Measurements from ENCODE around the gene TNRC6A.
"Not testable (repeated sequence)": the region's sequence is repeated elsewhere in the genome, so short reads cannot be mapped to it uniquely, and the experiment has no call there.

The TNRC6A gene

DNA sequence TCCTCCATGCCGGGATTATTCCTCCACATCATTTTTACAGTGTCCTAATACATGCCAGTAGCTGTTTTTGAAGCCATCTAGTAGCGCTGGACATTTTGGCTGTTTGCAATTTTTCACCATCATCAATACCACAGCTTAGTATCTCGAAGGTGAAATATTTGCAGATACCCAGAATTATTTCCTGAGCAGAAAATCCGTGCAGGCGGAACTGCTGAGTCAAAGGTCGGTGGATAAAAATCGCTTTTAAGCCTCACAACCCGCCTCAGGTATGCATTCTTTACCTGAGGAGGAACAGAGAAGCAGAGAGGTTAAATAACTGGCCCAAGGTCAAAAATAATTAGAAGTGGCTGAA is 584 bp upstream of the TNRC6A start:
- no peak for DNase-seq

DNA sequence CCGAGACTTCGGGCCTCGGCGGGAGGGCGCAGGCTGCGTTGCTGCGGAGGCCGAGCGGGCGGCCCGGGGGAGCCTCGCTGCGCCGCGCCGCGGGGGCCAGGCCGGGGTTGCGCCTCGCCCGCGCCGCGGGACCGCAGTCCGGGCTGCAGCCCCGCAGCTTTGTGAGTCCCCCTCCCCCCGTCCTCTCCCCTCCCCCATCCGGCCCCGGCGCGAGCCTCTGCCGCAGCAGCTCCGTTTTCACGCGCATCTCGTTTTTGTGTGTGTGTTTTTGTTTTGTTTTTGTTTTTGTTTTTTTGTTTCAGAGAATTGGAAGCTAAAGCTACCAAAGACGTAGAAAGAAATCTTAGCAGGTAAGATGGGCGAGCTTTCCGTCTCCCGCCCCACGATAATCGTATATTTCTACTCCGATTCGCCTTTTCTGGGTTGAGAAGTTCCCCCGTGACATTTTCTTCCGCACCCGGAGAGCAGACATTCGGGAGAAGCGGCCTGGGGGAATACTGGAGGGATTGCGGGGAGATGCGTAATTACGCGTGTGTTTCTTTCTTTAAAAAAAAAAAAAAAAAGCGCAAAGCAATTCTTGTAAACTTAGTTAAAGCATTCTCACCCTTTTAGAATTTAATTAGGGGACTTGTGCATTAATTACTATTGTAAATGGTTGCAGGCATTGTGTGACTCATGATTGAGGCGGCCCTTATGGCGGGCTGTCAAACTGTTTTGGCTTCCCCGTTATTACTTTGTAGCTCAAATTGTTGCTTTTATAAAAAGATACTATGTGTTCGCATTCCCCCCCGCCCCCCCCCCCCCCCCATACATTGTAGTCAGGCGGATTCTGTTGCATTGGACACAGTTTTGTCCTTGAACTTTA is 732 bp downstream of the TNRC6A start:
- DNase-seq: peak; percentile 23 to 33

DNA sequence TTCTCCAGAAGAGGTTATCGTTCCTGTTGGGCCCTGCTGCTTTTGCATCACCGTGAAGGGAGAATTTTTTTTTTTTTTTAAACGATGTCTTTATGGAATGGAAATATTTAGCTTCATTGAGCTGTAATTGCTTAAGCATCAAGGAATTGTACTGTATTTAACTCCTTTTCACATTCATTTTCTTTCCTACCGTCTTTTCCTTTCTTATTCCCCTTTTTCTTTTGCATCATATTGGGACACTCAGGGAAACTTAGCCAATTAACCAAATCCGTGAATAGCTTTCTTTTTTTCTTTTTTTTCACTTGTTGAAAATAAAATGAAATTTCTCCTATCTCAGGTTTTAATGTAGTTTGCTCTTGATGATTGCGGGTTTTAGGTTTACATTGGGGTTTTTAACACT is 1.5 kb downstream of the TNRC6A start:
- DNase-seq: no peak

DNA sequence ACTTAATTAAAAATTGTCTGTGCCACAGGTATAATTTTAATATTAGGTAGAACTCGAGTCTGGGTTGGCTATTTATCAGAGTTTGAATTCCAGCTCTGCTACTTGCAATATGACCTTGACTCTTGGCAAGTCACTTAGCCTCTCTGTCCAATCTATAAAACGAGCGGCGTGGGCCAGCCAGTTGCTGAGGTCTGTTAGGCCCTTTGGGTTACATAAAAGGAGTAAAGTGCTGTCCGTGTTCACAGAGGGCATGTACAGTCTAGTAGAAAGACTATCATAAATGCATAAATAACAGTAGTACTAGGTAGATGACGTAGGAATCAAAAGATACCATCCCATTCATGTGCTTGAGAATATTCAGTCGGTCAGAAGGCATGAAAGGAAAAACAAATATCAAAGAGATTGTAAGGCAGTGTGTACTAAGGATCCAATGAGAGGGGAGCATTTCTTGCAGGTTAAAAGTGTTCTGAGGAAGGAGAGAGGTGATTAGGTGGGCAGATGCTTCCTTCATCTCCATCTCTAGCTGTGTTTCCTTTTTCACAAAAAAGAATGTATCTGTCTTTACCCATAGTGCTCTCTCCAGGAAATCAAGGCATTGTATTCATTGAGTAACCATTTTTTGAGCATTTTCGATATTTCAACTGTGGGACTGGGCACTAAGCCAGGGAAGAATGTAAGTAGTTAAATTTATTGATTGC is 2.4 kb downstream of the TNRC6A start:
- DNase-seq: no peak

DNA sequence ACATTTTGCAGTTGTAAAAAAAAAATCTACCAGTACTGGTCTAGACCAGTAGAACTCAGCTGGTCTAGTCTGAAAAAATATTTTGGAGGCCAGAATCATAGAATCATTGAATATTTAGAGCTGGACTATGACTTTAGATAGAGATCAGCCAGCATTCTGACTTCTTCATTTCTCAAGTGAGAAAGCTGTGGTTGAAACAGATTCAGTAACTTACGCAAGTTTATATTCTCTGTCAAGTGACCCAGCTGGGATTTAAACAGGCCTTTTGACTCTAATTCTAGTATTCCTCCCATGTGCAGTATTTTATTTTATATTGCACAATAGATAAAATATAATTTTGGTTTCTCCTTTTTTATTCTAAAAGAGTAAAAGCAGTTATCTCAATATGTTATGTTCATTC is 4.9 kb downstream of the TNRC6A start:
- DNase-seq: no peak

DNA sequence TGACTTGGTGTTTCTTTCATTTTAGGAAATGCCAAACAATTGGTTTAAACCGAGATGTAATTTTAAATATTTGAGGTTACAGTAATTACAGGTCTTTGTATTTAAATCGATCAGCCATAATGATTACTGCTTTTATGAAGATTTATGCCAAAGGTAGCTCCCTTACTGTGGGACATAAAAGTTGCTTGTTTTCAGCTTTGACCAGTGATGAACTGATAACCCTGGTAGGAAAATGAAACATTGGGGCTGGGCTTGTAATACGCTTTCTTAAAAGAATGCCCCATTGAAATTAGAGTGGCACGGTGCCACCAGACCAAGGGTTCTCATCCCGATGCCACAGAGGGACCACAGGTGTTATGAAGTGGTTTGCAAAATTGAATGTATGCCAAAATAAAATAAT is 7.3 kb downstream of the TNRC6A start:
- DNase-seq: no peak

DNA sequence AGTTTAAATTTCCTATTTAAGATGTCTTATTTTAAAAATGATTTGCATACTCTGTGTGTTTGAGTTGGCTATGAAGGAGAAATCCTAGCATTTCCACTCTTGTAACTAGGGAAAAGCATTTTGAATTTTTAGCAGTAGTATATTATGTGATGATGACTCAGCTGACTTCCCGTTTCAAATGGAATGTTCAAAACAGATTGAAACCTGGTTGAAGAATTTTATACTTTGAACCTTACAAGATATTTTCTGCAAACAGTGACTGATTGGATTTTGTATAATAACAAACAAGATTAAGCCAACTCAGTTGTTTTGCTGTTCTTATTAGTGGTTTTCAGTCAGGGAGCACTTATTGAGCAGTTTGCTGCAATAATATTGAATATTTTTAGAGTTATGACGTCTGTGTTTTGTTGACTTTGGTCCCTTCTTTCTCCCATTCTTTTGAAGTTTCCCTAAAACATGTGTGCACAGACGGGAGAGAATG is 8.0 kb downstream of the TNRC6A start:
- DNase-seq: no peak

DNA sequence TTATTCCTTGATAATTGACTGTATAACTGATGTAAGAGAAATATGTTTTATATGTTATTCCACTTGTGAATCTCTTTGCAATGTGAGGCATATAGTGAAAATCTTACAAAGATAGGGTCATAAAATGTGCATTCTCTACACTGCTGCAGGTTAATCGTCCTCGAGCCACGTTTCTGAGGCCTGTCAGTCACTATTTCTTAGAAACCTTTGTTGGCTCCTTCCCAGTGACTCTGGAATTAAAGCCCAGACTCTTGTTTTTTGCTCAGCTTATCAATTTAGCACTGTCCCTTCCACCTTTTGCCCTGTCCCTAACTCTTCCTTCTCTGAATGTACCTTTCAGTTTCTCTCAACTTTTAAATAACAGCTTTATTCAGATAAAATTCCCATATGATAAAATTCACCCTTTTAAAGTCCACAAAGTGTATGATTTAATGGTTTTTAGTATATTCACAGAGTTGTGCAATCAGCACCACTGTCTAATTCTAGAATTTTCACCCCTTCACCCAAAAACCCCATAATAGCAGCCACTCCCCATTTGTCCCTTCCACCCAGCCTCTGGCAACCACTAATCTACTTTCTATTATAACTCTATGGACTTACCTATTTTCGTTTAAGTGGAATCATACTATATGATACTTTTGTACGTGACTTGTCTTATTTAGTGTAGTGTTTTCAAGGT is 8.6 kb downstream of the TNRC6A start:
- DNase-seq: no peak

DNA sequence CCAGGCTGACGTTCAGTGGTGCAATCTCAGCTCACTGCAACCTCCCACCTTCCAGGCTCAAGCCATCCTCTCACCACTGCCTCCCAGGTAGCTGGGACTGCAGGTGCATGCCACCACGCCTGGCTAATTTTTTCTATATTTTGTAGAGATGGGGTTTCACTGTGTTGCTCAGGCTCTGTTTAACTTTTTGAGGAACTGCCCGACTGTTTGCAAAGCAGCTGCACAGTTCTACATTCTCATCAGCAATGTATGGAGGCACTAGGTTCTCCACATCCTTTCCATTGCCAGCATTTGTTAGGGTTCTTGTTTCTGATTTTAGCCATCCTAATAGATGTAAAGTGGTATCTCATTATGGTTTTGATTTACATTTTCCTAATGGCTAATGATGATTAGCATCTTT is 9.4 kb downstream of the TNRC6A start:
- DNase-seq: no peak

DNA sequence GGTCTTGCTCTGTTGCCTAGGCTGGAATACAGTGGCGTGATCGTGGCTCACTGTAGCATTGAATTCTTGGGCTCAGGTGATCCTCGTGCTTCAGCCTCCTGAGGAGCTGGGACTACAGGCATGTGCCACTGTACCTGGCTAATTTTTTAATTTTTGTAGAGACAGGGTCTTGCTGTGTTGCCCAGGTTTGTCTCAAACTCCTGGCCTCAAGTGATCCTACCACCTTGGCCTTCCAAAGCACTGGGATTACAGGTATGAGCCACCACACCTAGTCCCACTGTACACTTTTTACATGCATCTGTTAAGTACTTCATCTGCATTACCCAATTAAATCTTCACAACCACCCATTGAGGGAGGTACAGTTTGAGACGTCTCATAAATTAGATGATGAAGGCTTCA is 12.4 kb downstream of the TNRC6A start:
- DNase-seq: no peak

DNA sequence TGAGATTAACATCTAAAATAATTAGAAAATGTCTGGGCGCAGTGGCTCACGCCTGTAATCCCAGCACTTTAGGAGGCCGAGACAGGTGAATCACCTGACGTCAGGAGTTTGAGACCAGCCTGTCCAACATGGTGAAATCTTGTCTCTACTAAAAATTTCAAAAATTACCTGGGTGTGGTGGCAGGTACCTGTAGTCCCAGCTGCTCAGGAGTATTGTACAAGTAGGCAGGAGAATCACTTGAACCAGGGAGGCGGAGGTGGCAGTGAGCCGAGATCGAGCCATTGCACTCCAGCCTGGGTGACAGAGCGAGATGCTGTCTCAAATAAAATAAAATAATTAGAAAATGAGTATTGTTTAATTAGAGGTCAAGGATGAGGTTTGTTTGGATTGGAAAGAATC is 13.2 kb downstream of the TNRC6A start:
- DNase-seq: not testable (repeated sequence)

DNA sequence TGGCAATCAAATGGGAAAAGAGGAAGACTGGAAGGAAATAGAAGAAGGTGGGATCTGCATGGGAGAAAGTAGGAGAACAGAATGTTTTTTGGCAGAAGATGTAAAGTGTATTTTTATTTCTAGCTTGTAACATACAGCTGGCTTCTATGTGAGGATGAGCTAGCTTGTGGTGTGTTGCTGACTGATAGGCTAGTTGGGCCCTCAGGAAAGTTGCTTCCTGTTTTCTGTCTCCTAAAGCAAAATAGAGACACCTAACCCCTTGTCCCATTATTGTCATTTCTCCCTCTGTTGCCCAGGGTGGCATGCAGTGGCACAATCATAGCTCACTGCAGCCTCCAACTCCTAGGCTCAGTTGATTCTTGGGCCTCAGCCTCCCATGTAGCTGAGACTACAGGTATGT is 15.9 kb downstream of the TNRC6A start:
- DNase-seq: no peak

DNA sequence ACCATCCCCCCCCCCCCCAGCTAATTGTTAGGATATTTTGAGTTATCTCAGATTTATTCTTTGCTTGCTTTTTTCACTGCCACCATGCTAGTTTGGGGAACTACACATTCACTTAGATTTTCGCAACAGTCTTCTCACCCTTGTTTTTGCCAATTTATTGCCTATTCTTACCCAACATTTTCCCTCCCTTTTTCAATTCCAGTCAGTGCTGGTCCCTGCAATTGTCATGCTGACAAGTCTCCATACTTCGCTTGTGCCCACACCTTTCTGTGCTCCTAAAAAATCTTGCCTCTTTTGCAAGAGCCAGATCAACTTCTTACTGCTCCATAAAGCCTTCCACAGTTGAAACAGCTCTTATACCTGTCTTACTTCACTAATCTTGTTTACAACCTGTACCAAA is 16.3 kb downstream of the TNRC6A start:
- no peak for DNase-seq

DNA sequence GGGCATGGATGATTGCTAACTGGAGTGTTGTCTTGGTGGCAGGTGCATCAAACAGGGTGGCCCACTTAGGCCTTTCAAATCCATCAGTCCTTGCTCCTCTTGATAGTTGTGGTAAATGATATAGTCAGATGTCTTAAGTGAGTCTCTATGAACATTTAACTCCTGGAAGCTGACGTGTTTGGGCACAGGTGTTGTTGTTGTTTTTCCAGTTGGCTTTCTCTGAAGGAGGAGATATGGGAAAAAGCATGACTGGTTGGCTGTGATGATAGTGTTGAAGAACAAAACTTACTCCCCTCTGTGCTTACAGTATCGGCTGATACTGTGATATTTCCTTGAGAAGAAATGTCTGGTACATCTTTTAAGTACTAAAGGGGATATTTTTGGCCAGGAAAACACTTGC is 18.0 kb downstream of the TNRC6A start:
- no peak for DNase-seq

DNA sequence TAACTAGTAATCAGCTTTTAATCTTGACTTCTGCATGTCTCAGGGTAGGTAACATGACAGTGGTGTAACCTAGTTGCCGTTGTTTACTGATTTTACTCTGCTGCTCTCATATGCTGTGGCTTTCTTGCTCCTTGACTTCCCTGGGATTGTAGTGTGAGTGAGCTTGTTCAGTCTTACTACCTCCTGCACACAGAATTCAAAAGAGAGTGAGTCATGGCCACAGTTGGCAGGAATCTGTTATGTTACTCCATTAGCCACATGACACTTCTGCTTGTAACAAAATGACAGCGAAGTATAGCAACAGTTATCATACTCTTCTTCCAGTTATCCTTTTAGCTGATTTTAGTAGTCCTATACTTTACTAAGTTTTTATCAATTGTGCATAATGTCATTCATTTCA is 18.8 kb downstream of the TNRC6A start:
- DNase-seq: no peak

DNA sequence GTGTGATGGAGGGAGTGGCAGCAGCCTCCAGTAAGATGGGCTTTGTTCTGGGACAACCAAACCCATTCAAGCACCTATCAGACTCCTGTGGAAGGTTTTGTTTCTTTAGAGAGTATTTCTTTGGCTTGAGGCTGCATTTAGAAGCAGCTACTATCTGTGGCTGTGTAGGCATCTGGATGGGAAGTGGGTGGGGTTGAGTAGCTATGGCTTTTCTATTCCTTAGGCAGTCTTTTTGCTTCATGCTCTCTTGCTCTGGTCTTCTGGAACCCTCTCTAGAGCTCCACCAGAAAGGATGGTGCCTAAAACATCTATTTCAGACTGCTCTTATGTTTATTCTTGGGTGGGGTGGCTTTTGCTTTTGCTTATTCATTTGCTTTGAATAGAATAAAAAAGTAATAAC is 19.9 kb downstream of the TNRC6A start:
- DNase-seq: no peak

DNA sequence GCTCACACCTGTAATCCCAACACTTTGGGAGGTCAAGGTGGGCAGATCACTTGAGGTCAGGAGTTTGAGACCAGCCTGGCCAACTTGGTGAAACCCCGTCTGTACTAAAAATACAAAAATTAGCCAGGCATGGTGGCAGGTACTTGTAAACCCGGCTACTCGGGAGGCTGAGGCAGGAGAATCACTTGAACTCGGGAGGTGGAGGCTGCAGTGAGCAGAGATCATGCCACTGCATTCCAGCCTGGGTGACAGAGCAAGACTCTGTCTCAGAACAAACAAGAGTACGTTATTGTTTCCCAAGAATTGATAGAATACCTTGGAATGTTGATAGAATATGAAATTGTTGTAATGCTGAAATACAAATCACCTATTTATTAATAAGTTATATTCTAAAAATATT is 20.4 kb downstream of the TNRC6A start:
- not testable (repeated sequence) for DNase-seq

DNA sequence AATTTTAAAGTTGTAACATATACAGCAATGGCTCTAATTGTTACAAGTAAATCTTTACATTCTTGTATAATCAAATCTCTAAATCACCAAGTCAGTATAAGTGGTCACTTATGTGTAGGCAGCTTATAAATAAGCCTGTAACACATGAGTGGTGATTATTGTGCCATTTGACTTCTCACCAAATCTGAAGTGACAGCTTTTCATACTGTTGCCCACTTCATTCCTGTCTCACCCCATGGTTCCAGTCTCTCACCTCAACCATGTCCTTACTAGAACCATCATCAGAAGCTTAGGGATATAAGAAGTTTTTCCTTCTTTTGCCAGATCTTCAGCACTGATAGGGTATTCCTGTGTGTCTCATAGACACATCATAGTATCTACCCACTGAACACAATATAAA is 23.5 kb downstream of the TNRC6A start:
- DNase-seq: no peak

DNA sequence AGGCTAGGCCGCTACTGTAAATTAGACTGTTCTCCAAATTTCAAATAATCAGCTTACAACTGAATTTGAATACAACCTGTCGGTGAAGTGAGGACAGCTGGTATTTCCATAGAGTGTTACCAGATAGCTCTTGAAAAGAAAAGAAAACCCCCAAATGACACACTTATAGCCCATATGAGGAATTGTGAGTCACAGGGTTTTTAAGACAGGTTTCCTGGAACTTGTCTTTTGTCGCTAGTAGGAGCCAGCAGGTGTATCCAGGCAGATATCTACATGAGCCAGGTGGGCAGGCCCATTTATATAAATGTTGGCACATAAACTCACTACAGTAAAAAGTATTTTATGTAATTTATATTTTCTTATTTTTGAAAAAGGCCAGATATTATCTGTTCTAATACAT is 24.0 kb downstream of the TNRC6A start:
- peak in 1 of 2 donors; percentile 9 for DNase-seq

DNA sequence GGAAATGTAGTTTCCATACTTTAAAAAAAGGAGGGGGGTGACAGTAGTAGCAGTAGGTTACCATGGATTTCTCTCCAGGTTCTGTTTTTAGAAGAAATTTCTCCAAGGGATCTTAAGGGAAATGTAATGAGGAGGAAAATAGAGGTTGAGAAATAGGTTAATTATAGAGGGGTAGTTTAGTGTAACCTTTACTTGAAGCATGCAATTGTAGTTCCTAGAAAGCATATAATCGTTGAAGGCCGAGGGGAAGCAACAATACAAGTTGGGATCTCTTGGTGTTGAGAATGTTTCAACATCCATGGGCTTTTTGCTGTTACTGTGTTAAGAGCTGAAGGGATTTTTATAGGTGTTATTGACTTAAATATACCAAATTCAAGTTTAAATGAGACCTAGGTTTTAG is 25.1 kb downstream of the TNRC6A start:
- no peak for DNase-seq

DNA sequence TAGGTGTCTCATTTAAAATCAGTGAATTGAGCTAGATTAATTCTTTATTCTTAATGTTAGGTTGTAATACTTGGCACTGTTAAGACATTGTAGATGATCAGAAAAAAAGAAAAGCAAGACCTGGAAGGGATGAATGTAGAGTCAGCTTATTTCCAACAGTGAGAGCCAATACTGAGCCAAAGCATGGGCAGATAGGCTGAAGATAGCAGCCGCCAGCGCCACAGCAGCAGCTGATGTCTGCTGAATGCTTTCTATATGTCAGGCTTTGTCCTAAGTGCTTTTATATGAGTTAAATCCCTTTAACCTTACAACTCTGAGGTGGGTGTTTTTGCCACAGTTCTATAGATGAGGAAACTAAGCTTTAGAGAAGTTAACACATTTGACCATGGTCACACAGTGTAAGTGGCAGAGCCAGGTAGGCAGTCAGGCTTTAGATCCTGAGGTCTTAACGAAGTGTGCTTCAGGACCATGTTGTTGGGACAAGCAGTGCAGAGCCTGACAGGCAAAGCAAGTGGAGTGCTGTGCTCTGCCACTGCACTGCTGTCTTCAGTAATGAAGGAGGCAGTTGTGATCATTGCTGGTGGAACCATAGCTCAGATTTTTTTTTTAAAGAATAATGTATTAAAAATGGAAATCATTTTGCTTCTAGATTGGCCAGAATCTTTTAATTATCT is 25.9 kb downstream of the TNRC6A start:
- DNase-seq: no peak

DNA sequence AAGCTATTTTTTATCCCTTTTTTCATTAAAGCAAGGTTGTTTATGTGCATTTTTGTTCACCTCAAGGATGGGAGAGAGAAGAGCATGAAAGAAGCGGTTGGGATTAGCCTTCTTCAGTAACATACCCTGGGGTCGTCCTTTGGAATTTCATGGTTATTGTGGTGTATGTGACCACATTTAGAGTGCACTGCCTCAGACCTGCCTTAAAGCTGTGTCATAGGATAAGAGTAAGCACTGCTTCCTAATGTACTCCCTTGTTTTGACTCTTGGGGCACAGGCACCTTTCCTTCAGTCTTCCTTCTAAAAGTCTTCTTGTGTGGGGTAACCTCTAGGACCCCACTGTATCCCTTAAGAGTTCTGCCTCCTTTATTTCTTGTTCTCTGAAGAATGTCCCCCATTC is 28.9 kb downstream of the TNRC6A start:
- no peak for DNase-seq

DNA sequence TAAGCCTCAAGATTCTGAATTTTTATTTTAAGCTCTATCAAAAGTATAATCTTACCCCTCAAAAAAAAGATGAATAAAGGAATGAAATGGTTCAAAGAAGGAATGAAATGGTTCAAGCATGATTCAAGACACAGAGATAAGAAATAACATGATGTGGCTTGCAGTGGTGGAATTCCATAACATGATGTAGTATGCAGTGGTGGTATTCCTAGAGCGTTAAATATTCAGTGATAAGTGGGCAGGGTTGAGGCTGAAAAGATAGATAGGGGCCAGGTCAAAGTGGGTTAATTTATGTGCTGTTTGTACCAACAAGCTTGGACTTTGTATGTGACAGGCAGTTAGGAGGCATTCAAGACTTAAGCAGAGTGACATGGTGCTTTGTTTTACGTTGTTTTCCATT is 29.6 kb downstream of the TNRC6A start:
- DNase-seq: no peak

Data from stimulated activated CD4-positive, alpha-beta T cell treated with anti-CD3 and anti-CD28 coated beads, Interleukin-2, amount 100 ng/mL, for 48 hours (primary cell).